Fibroblast of the aortic adventitia (primary cell): ENCODE results near the gene FNBP1L. TPM values are rescaled to one million over a fixed set of nuclear protein-coding genes. Genes with fewer than 3 reads are reported as not detected.
"Not testable (repeated sequence)": the region's sequence is repeated elsewhere in the genome, so short reads cannot be mapped to it uniquely, and the experiment has no call there.

Source experiments
- DNase-seq: peaks from one replicate; pipeline ENCODE4 v3.0.0-alpha.2; 2010; ENCODE audit warnings: low read depth
- H3K4me3 ChIP-seq: 2 replicates; pipeline ENCODE4 v1.5.1; 2011; ENCODE audit warnings: low read depth, mild to moderate bottlenecking, control low read depth, low read length, moderate library complexity
- total RNA-seq: library from RNA; depleted of rRNA; stranded (reverse); fragments of >200 nt; gene quantifications from 2 replicates; pipeline ENCODE4 v1.2.3, GENCODE V29; 2012; ENCODE audit warnings: low replicate concordance
- TF ChIP-seq, protein P1 (sequence below): IDR thresholded peaks from 2 replicates; pipeline ENCODE4 v1.5.1; 2011; ENCODE audit warnings: mild to moderate bottlenecking, low read length, control low read depth, inconsistent platforms; ENCODE audit not compliant: insufficient read depth

Gene FNBP1L
- total RNA-seq, 1 donor, result 15.0 TPM

- TF ChIP-seq, protein P1, sequence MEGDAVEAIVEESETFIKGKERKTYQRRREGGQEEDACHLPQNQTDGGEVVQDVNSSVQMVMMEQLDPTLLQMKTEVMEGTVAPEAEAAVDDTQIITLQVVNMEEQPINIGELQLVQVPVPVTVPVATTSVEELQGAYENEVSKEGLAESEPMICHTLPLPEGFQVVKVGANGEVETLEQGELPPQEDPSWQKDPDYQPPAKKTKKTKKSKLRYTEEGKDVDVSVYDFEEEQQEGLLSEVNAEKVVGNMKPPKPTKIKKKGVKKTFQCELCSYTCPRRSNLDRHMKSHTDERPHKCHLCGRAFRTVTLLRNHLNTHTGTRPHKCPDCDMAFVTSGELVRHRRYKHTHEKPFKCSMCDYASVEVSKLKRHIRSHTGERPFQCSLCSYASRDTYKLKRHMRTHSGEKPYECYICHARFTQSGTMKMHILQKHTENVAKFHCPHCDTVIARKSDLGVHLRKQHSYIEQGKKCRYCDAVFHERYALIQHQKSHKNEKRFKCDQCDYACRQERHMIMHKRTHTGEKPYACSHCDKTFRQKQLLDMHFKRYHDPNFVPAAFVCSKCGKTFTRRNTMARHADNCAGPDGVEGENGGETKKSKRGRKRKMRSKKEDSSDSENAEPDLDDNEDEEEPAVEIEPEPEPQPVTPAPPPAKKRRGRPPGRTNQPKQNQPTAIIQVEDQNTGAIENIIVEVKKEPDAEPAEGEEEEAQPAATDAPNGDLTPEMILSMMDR, result no peak
Observed at GRCh38 chr1:93585059-93585966, 137.4 kb downstream of the FNBP1L start.

GRCh38 chr1:93587354-93587753 is 139.4 kb downstream of the FNBP1L start:
- no peak overlapping the region for H3K4me3 ChIP-seq
- no peak for DNase-seq
- TF ChIP-seq, protein P1, result no peak

More at GRCh38 chr1:93585059-93585966, 137.4 kb downstream of the FNBP1L start:
- no peak overlapping the region for H3K4me3 ChIP-seq
- peak; percentile 74 for DNase-seq

GRCh38 chr1:93588206-93588605 is 140.3 kb downstream of the FNBP1L start:
- TF ChIP-seq, protein P1, result no peak
- no peak for DNase-seq
- no peak overlapping the region for H3K4me3 ChIP-seq

GRCh38 chr1:93588955-93589354 is 141.0 kb downstream of the FNBP1L start:
- no peak overlapping the region for H3K4me3 ChIP-seq
- no peak for DNase-seq
- TF ChIP-seq, protein P1, result no peak

- DNase-seq, H3K4me3 ChIP-seq: not testable (repeated sequence)
Observed at GRCh38 chr1:93591291-93591675, 143.4 kb downstream of the FNBP1L start.

DNA sequence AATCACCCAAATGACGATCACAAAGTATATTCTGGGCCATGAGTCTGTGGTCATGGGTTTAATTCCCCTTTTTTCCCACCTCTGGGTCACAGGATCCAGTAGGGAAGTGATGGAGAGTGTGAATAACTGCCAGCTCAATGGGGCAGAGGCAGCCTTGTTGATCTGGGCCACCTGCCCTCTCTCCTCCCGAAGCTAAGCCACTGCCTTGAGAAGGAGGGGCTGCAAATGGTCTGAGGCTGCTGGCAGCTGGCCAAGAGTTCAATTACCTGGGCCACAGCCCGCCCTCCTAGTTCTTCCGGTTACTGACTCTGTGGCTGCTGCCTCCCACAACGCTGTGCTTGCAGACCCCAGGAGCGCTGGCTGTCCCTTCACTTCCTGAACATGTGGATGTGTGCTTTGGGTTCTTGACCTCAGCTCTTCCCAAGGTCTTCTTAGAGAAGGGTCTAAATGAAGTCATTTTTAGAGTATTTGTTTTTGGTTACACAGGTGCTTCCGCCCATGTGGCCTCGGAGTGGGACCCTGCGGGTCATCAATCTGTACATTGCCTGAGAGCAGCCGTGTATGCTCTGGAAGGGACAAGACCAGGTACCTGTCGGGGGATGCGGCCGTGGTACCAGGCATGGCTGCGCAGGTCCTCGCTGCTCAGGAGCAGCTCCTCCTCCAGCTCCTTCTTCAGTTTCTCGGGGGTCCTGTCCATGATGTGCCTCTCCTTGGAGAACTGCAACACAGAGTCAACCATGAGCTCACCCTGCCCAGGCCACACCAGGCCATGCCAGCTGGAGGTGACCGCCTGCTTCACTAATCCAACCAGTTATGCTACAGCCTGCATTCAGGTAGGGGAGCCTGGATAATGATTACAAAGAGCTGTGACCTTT is 144.0 kb downstream of the FNBP1L start:
- DNase-seq, result no peak
- TF ChIP-seq, protein P1, result no peak
- H3K4me3 ChIP-seq, result no peak overlapping the region

GRCh38 chr1:93592551-93592949 is 144.6 kb downstream of the FNBP1L start:
- TF ChIP-seq, protein P1, result no peak
- DNase-seq, result no peak
- H3K4me3 ChIP-seq, result no peak overlapping the region
